WTC11 (cell line): Measurements from ENCODE around the gene STARD7. TPM values are rescaled to one million over a fixed set of nuclear protein-coding genes. Genes with fewer than 3 reads are reported as not detected.

Experiments used
- ATAC-seq: fragments of 200-7000 bp; cut with Tn5 transposase; 2 replicates; pipeline ENCODE4 v1.10.0; 2021; ENCODE audit warnings: mild to moderate bottlenecking, moderate library complexity
- CTCF ChIA-PET: fragments of 300-600 bp; sonication (Branson Sonifier 250); formaldehyde crosslinking; loops from one replicate; lab custom pipeline; 2021; ENCODE audit warnings: antibody characterized with exemption; lab: Charles Lee
- POLR2A ChIA-PET: fragments of 350-600 bp; sonication (Branson Sonifier 250); formaldehyde crosslinking; loops from one replicate; lab custom pipeline; 2021; ENCODE audit warnings: antibody characterized with exemption; lab: Charles Lee
- DNase-seq: peaks from one replicate; pipeline ENCODE4 v3.0.0; 2021; ENCODE audit warnings: low spot score
- H3K27ac Mint-ChIP-seq: 2 replicates; pipeline ENCODE4 v1.8.0; 2021; ENCODE audit warnings: mixed read lengths
- H3K27me3 Mint-ChIP-seq: 2 replicates; pipeline ENCODE4 v1.8.0; 2021; ENCODE audit warnings: low read depth, mild to moderate bottlenecking, moderate library complexity, mixed read lengths
- H3K36me3 Mint-ChIP-seq: 2 replicates; pipeline ENCODE4 v1.8.0; 2021; ENCODE audit warnings: mixed read lengths
- H3K4me1 Mint-ChIP-seq: 2 replicates; pipeline ENCODE4 v1.8.0; 2022; ENCODE audit warnings: mixed read lengths
- H3K4me3 Mint-ChIP-seq: 2 replicates; pipeline ENCODE4 v1.8.0; 2021; ENCODE audit warnings: mild to moderate bottlenecking, moderate library complexity, mixed read lengths
- H3K9me3 Mint-ChIP-seq: 2 replicates; pipeline ENCODE4 v1.8.0; 2021; ENCODE audit warnings: mixed read lengths
- ARID4B ChIP-seq: sonication (generic); formaldehyde crosslinking; IDR thresholded peaks from 2 replicates; pipeline ENCODE4 v1.8.0; 2023; ENCODE audit warnings: missing genetic modification reagents, mild to moderate bottlenecking, borderline replicate concordance
- ATF1 ChIP-seq: sonication (generic); formaldehyde crosslinking; IDR thresholded peaks from 2 replicates; pipeline ENCODE4 v1.8.1; 2023; ENCODE audit warnings: mild to moderate bottlenecking, moderate library complexity, missing genetic modification reagents
- FOXP4 ChIP-seq: sonication (generic); formaldehyde crosslinking; IDR thresholded peaks from 2 replicates; pipeline ENCODE4 v1.8.0; 2022; ENCODE audit warnings: mild to moderate bottlenecking, missing genetic modification reagents
- KAT7 ChIP-seq: sonication (generic); formaldehyde crosslinking; IDR thresholded peaks from 2 replicates; pipeline ENCODE4 v1.8.1; 2023; ENCODE audit warnings: missing genetic modification reagents, mild to moderate bottlenecking, borderline replicate concordance
- MXD4 ChIP-seq: fragments of 250-450 bp; sonication (Bioruptor Pico); IDR thresholded peaks from 2 replicates; pipeline ENCODE4 v1.8.0; 2021; ENCODE audit warnings: mild to moderate bottlenecking, moderate library complexity, borderline replicate concordance
- NR1H2 ChIP-seq: sonication (generic); formaldehyde crosslinking; IDR thresholded peaks from 2 replicates; pipeline ENCODE4 v1.9.0; 2021; ENCODE audit warnings: mild to moderate bottlenecking, moderate library complexity, missing genetic modification reagents
- PREB ChIP-seq: sonication (generic); formaldehyde crosslinking; IDR thresholded peaks from 2 replicates; pipeline ENCODE4 v1.8.1; 2022; ENCODE audit warnings: mild to moderate bottlenecking, missing genetic modification reagents, moderate library complexity, borderline replicate concordance
- RORB ChIP-seq: fragments of 250-450 bp; sonication (Bioruptor Pico); IDR thresholded peaks from 2 replicates; pipeline ENCODE4 v1.9.0; 2021; ENCODE audit warnings: mild to moderate bottlenecking
- USF2 ChIP-seq: sonication (generic); formaldehyde crosslinking; IDR thresholded peaks from 2 replicates; pipeline ENCODE4 v1.8.1; 2023; ENCODE audit warnings: mild to moderate bottlenecking, missing genetic modification reagents, moderate library complexity
- ZNF121 ChIP-seq: sonication (generic); formaldehyde crosslinking; IDR thresholded peaks from 2 replicates; pipeline ENCODE4 v1.8.0; 2023; ENCODE audit warnings: missing genetic modification reagents
- ZNF138 ChIP-seq: sonication (generic); formaldehyde crosslinking; conservative IDR thresholded peaks from 2 replicates; pipeline ENCODE4 v1.8.1; 2022; ENCODE audit warnings: mild to moderate bottlenecking, moderate library complexity, missing genetic modification reagents
- ZNF512 ChIP-seq: sonication (generic); formaldehyde crosslinking; IDR thresholded peaks from 2 replicates; pipeline ENCODE4 v1.8.1; 2022; ENCODE audit warnings: missing genetic modification reagents, borderline replicate concordance
- total RNA-seq: library from RNA; stranded (reverse); gene quantifications from 3 replicates; pipeline ENCODE4 v1.2.3, GENCODE V29; 2021
- TF ChIP-seq, protein P1 (sequence below): fragments of 250-450 bp; sonication (Bioruptor Pico); conservative IDR thresholded peaks from 2 replicates; pipeline ENCODE4 v1.9.0; 2021; ENCODE audit warnings: mild to moderate bottlenecking
- TF ChIP-seq, protein P2 (sequence below): sonication (generic); formaldehyde crosslinking; IDR thresholded peaks from 2 replicates; pipeline ENCODE4 v1.8.1; 2023; ENCODE audit warnings: mild to moderate bottlenecking, missing genetic modification reagents
- TF ChIP-seq, protein P3 (sequence below): fragments of 250-450 bp; sonication (Bioruptor Pico); IDR thresholded peaks from 2 replicates; pipeline ENCODE4 v1.8.0; 2021; ENCODE audit warnings: mild to moderate bottlenecking
- TF ChIP-seq, protein P4 (sequence below): sonication (generic); formaldehyde crosslinking; IDR thresholded peaks from 2 replicates; pipeline ENCODE4 v1.8.0; 2023; ENCODE audit warnings: missing genetic modification reagents

Gene STARD7
- total RNA-seq, 1 experiment from 2014 or later = 217 TPM

- ATAC-seq (no peak), DNase-seq (no peak)
- Mint-ChIP-seq H3K36me3 (peaks cover 22% of the 10 kb centered on the region), H3K4me3 (no peak overlapping the region), H3K27me3 (no peaks in the 10 kb centered on the region), H3K9me3 (no peaks in the 10 kb centered on the region), H3K4me1 (no peaks in the 10 kb centered on the region), H3K27ac (no peak overlapping the region)
- POLR2A ChIA-PET = no interaction called here
- CTCF ChIA-PET = interaction anchor here (1.6 to 3.9 kb wide), 2 partner anchors 43 to 65 kb away, joined by 4 to 14 read pairs; partner anchors contain the start of genes ADRA2B and ASTL
- TF ChIP-seq RORB = no peak
- TF ChIP-seq USF2 (CRISPR knock-in tag) = no peak
- TF ChIP-seq, protein P1, sequence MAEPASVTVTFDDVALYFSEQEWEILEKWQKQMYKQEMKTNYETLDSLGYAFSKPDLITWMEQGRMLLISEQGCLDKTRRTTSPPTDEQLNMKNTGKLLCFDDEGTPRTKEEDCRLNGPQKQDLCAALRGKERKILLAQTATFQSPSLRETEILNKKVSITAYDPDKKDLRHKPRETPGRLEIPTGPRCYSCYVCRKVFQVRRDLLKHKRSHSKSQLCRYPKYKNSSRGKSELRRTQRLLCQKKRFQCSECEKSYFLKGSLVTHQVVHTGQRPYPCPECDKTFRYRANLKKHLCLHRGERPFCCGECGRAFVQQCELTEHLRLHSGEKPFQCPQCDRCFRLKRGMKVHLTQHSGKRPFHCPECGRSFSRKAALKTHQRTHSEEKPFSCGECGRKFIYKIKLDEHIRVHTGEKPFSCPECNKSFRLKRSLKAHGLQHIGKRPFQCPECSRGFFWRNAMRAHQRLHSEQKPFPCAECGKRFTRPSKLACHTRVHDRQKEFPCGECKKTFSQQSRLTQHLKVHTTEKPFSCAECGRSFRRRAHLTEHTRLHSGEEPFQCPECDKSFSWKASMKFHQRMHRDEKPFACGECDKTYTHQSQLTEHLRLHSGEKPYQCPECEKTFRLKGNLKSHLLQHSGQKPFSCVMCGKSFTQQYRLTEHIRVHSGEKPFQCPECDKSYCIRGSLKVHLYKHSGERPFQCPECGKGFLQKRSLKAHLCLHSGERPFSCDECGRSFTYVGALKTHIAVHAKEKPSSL (CRISPR knock-in tag) = no peak
- no peak for TF ChIP-seq ZNF121 (CRISPR knock-in tag)
- TF ChIP-seq, protein P2, sequence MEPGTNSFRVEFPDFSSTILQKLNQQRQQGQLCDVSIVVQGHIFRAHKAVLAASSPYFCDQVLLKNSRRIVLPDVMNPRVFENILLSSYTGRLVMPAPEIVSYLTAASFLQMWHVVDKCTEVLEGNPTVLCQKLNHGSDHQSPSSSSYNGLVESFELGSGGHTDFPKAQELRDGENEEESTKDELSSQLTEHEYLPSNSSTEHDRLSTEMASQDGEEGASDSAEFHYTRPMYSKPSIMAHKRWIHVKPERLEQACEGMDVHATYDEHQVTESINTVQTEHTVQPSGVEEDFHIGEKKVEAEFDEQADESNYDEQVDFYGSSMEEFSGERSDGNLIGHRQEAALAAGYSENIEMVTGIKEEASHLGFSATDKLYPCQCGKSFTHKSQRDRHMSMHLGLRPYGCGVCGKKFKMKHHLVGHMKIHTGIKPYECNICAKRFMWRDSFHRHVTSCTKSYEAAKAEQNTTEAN (CRISPR knock-in tag) = no peak
- TF ChIP-seq, protein P3, sequence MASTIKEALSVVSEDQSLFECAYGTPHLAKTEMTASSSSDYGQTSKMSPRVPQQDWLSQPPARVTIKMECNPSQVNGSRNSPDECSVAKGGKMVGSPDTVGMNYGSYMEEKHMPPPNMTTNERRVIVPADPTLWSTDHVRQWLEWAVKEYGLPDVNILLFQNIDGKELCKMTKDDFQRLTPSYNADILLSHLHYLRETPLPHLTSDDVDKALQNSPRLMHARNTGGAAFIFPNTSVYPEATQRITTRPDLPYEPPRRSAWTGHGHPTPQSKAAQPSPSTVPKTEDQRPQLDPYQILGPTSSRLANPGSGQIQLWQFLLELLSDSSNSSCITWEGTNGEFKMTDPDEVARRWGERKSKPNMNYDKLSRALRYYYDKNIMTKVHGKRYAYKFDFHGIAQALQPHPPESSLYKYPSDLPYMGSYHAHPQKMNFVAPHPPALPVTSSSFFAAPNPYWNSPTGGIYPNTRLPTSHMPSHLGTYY = no peak
- TF ChIP-seq ATF1 = no peak
- no peak for TF ChIP-seq PREB
- TF ChIP-seq FOXP4 = no peak
- TF ChIP-seq, protein P4, sequence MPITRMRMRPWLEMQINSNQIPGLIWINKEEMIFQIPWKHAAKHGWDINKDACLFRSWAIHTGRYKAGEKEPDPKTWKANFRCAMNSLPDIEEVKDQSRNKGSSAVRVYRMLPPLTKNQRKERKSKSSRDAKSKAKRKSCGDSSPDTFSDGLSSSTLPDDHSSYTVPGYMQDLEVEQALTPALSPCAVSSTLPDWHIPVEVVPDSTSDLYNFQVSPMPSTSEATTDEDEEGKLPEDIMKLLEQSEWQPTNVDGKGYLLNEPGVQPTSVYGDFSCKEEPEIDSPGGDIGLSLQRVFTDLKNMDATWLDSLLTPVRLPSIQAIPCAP (CRISPR knock-in tag) = no peak
- TF ChIP-seq KAT7 = no peak
Measured at GRCh38 chr2:96181529-96181928, 27.1 kb downstream of the STARD7 start.

DNA sequence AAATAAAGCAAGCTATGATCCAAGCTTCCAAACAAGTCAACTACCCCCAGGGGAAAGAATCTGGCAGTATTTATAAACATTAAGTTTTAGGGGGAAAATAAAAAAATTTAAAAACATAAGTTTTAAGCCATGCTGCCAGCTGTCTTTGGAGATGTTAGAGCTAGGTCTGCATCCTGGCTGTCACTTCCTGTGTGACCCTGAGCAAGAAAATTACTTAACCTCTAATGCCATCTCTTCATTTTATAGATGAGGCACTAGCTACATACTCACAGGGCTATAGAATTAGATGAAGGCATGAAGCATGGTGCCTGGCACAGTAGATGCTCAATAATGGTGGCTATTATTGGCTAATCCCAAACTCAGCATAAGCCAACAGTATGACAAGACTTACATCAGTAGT lies 28.1 kb downstream of the STARD7 start:
- Mint-ChIP-seq H3K27ac (no peak overlapping the region), H3K4me1 (no peaks in the 10 kb centered on the region), H3K27me3 (no peaks in the 10 kb centered on the region), H3K4me3 (no peak overlapping the region), H3K36me3 (peaks cover 12% of the 10 kb centered on the region), H3K9me3 (no peaks in the 10 kb centered on the region)
- DNase-seq (no peak), ATAC-seq (no peak)
- ChIA-PET CTCF (interaction anchor here (0.5 to 3.9 kb wide), 4 partner anchors 15 to 64 kb away, joined by 3 to 14 read pairs (median 4); partner anchors contain the start of genes ADRA2B, ASTL and STARD7), POLR2A (no interaction called here)
- no peak for TF ChIP-seq ZNF512 (CRISPR knock-in tag)
- no peak for TF ChIP-seq NR1H2
- no peak for TF ChIP-seq MXD4
- TF ChIP-seq, protein P4 (CRISPR knock-in tag) = no peak
- TF ChIP-seq ZNF138 = no peak
- TF ChIP-seq ARID4B = no peak
